GM12878 (cell line): ENCODE data around the gene SPOCD1. TPM values are rescaled to one million over a fixed set of nuclear protein-coding genes. Genes with fewer than 3 reads are reported as not detected.

Experiments used
- ATAC-seq: fragments of 200-7000 bp; cut with Tn5 transposase; 3 replicates; pipeline ENCODE4 v1.9.1; 2020; ENCODE audit warnings: mild to moderate bottlenecking, moderate library complexity
- BruUV-seq: library from RNA; stranded (reverse); fragments of 400-500 nt; replicated peaks from 2 replicates; lab custom pipeline; 2021; lab: Mats Ljungman, UMichigan
- CTCF ChIA-PET: fragments of 300-600 bp; sonication (Branson Sonifier 250); formaldehyde crosslinking; extraction: SDS; loops from one replicate; lab custom pipeline; 2021; ENCODE audit warnings: inconsistent platforms; lab: Yijun Ruan, JAX
- POLR2A ChIA-PET: fragments of 350-600 bp; formaldehyde crosslinking; extraction: SDS; loops from one replicate; lab custom pipeline; 2021; ENCODE audit warnings: inconsistent platforms; lab: Charles Lee
- RAD21 ChIA-PET: fragments of 300-600 bp; sonication (Branson Sonifier 250); formaldehyde crosslinking; loops from one replicate; lab custom pipeline; 2023; ENCODE audit warnings: antibody characterized with exemption; ENCODE audit not compliant: unreplicated experiment; lab: Charles Lee
- SMC1A ChIA-PET: fragments of 300-600 bp; sonication (Branson Sonifier 250); formaldehyde crosslinking; loops from one replicate; lab custom pipeline; 2023; ENCODE audit not compliant: unreplicated experiment, uncharacterized antibody; lab: Charles Lee
- DNase-seq: peaks from one replicate; pipeline ENCODE4 v3.0.0-alpha.2; 2011; ENCODE audit warnings: low read depth, low spot score
- FAIRE-seq: peaks from 3 replicates; lab custom pipeline; 2011; peaks lifted over from hg19 to GRCh38; lab: Jason Lieb, UNC
- H2AFZ ChIP-seq: 2 replicates; pipeline ENCODE4 v1.6.0; 2011; ENCODE audit warnings: low read depth, low read length, control low read depth; ENCODE audit not compliant: control insufficient read depth
- H3K27ac ChIP-seq: 2 replicates; pipeline ENCODE4 v1.5.1; 2011; ENCODE audit warnings: control low read depth; ENCODE audit not compliant: control insufficient read depth, insufficient read depth
- H3K27me3 ChIP-seq, 2 experiments: replicated peaks in 1 of 2; 2 replicates each; pipeline versions ENCODE4 v1.6.0 to v1.6.1; 2011; ENCODE audit warnings: low read length in 1 of 2; ENCODE audit not compliant: control insufficient read depth in 2 of 2, insufficient read depth in 2 of 2
- H3K36me3 ChIP-seq, 2 experiments: 2 replicates each; pipeline ENCODE4 v1.5.1; 2011; ENCODE audit warnings: low read length in 1 of 2; ENCODE audit not compliant: control insufficient read depth in 2 of 2, insufficient read depth in 2 of 2
- H3K4me1 ChIP-seq: 2 replicates; pipeline ENCODE4 v1.6.1; 2011; ENCODE audit warnings: mild to moderate bottlenecking, low read length, moderate library complexity, mixed read lengths; ENCODE audit not compliant: control insufficient read depth, insufficient read depth
- H3K4me2 ChIP-seq: 2 replicates; pipeline ENCODE4 v1.6.0; 2011; ENCODE audit warnings: control low read depth; ENCODE audit not compliant: control insufficient read depth, insufficient read depth
- H3K4me3 ChIP-seq: fragments of 200-600 bp; sonication (generic); 2 replicates; pipeline ENCODE4 v1.5.1; 2016
- H3K79me2 ChIP-seq: 2 replicates; pipeline ENCODE4 v1.6.0; 2011; ENCODE audit warnings: low read length; ENCODE audit not compliant: control insufficient read depth, insufficient read depth
- H3K9ac ChIP-seq: 2 replicates; pipeline ENCODE4 v1.8.0; 2011; ENCODE audit warnings: low read length, control low read depth, mixed read lengths; ENCODE audit not compliant: control insufficient read depth, insufficient read depth
- H3K9me3 ChIP-seq: replicated peaks from 3 replicates; pipeline ENCODE4 v1.5.1; 2011; ENCODE audit warnings: mild to moderate bottlenecking, low read length; ENCODE audit not compliant: control insufficient read depth, insufficient read depth
- H4K20me1 ChIP-seq: 2 replicates; pipeline ENCODE4 v1.6.0; 2011; ENCODE audit not compliant: control insufficient read depth, insufficient read depth
- BACH1 ChIP-seq: fragments of 450-650 bp; IDR thresholded peaks from 2 replicates; pipeline ENCODE4 v1.6.1; 2017; ENCODE audit warnings: mild to moderate bottlenecking, borderline replicate concordance
- CBX5 ChIP-seq: sonication (generic); IDR thresholded peaks from 2 replicates; pipeline ENCODE4 v1.6.1; 2016; ENCODE audit warnings: low read depth, moderate library complexity, mild to moderate bottlenecking, inconsistent platforms
- CREB1 ChIP-seq: IDR thresholded peaks from 2 replicates; pipeline ENCODE4 v1.6.1; 2012; ENCODE audit warnings: low read depth, mild to moderate bottlenecking, inconsistent platforms
- EGR1 ChIP-seq, 2 experiments: IDR thresholded peaks; 1 replicate in 1 of 2; 2 replicates in 1 of 2; pipeline ENCODE4 v1.6.1; 2011 to 2012; ENCODE audit warnings: low read depth in 2 of 2, low read length in 2 of 2, borderline replicate concordance in 1 of 2, mild to moderate bottlenecking in 1 of 2, moderate library complexity in 1 of 2
- GABPA ChIP-seq: IDR thresholded peaks from 2 replicates; pipeline ENCODE4 v1.6.1; 2014; ENCODE audit warnings: antibody characterized with exemption, low read depth, mild to moderate bottlenecking, inconsistent platforms
- IRF3 ChIP-seq: fragments of 450-650 bp; IDR thresholded peaks from 2 replicates; pipeline ENCODE4 v1.6.1; 2014; ENCODE audit warnings: mild to moderate bottlenecking
- MEF2A ChIP-seq: IDR thresholded peaks from 2 replicates; pipeline ENCODE4 v1.6.1; 2011; ENCODE audit warnings: low read depth, mild to moderate bottlenecking, low read length, moderate library complexity; ENCODE audit not compliant: insufficient read depth
- PAX8 ChIP-seq: fragments of 450-650 bp; IDR thresholded peaks from 2 replicates; pipeline ENCODE4 v1.6.1; 2017; ENCODE audit warnings: mild to moderate bottlenecking, moderate library complexity
- PKNOX1 ChIP-seq: fragments of 450-650 bp; IDR thresholded peaks from 2 replicates; pipeline ENCODE4 v1.6.1; 2016; ENCODE audit warnings: mild to moderate bottlenecking
- POLR2AphosphoS5 ChIP-seq: IDR thresholded peaks from 2 replicates; pipeline ENCODE4 v1.6.1; 2011; ENCODE audit warnings: mild to moderate bottlenecking, low read length, inconsistent platforms
- RBBP5 ChIP-seq: fragments of 200-600 bp; sonication (generic); conservative IDR thresholded peaks from 2 replicates; pipeline ENCODE4 v1.6.1; 2016
- TCF12 ChIP-seq: IDR thresholded peaks from 2 replicates; pipeline ENCODE4 v1.6.1; 2011; ENCODE audit warnings: low read depth, mild to moderate bottlenecking, low read length
- ZNF622 ChIP-seq: fragments of 450-650 bp; IDR thresholded peaks from 2 replicates; pipeline ENCODE4 v1.6.1; 2017; ENCODE audit warnings: mild to moderate bottlenecking, inconsistent platforms
- ZSCAN29 ChIP-seq: fragments of 450-650 bp; IDR thresholded peaks from 2 replicates; pipeline ENCODE4 v1.6.1; 2017; ENCODE audit warnings: mild to moderate bottlenecking, moderate library complexity
- WGBS: methylation state at CpG from one replicate; pipeline ENCODE4 v1.1.6; 2016; ENCODE audit warnings: low lambda C conversion rate; ENCODE audit not compliant: insufficient replicate concordance, insufficient coverage; ENCODE audit errors: missing lambda C conversion rate; 5-methylcytosine and 5-hydroxymethylcytosine counted together
- in situ Hi-C: fragments of 300-500 bp; cut with MboI; formaldehyde crosslinking; loops from 9 replicates; pipeline ENCODE4 v1.14.3; 2018; ENCODE audit warnings: mixed read lengths
- intact Hi-C: fragments of 100-400 bp; cut with micrococcal nuclease; formaldehyde crosslinking; loops from one replicate; pipeline ENCODE4 v1.14.2; 2022; ENCODE audit not compliant: unreplicated experiment
- polyA plus RNA-seq, 11 experiments: library from polyadenylated mRNA; depleted of rRNA in 4 of 11; unstranded in 6 of 11; stranded (reverse) in 5 of 11; fragments of >200 nt; fragmentation: Nextera tagmentation in 4 of 11; fragmentation: Illumina TruSeq in 1 of 11; extraction: Ambion mirVana in 4 of 11; extraction: Trizol in 1 of 11; gene quantifications; 1 replicate in 1 of 11; 2 replicates in 10 of 11; pipeline versions ENCODE4 v1.2.1 to v1.2.3, GENCODE V29; 2011 to 2016; ENCODE audit warnings: inconsistent platforms in 2 of 11, missing spikeins in 2 of 11, low read depth in 1 of 11
- total RNA-seq, 4 experiments: library from RNA; depleted of rRNA in 3 of 4; stranded (reverse); fragments of >200 nt in 3 of 4; fragmentation: Illumina TruSeq in 1 of 4; extraction: Trizol in 1 of 4; gene quantifications; 2 replicates each; pipeline versions ENCODE4 v1.2.1 to v1.2.3, GENCODE V29; 2013 to 2021
- TF ChIP-seq, protein P1 (sequence below): fragments of 150-350 bp; IDR thresholded peaks from 2 replicates; pipeline ENCODE4 v1.6.1; 2014; ENCODE audit warnings: mild to moderate bottlenecking, low read depth, low read length

The SPOCD1 gene
- total and polyA plus RNA-seq, 10 of the 15 experiments (the other 5 are each of a cell fraction or from before 2014, with no cell fraction given): 0.02 to 0.65 (median 0.13) TPM; not detected in 4

- DNase-seq: no peak
- RAD21 ChIA-PET: interaction anchor here (1.0 kb wide), 1 partner anchor 9 kb away, joined by 3 read pairs; no protein-coding TSS in a partner anchor
- no peak for TF ChIP-seq RBBP5
- TF ChIP-seq CREB1: no peak
- no peak for TF ChIP-seq PAX8
- no peak for TF ChIP-seq TCF12
- TF ChIP-seq GABPA: no peak
- TF ChIP-seq, all 136 proteins: peak for 0
- Histone ChIP-seq H3K27me3 (peaks cover 1 to 5% of the 10 kb centered on the region in 2 experiments; a peak in 2 of 4 replicates), H3K9me3 (no peaks in the 10 kb centered on the region), H4K20me1 (no peaks in the 10 kb centered on the region), H3K36me3 (no peaks in the 10 kb centered on the region), H3K4me3 (no peak overlapping the region), H3K27ac (no peak overlapping the region), H2AFZ (no peak overlapping the region), H3K4me2 (no peak overlapping the region), H3K9ac (no peak overlapping the region), H3K79me2 (no peaks in the 10 kb centered on the region), H3K4me1 (peaks cover 9% of the 10 kb centered on the region)
- ChIA-PET POLR2A (no interaction called here), CTCF (interaction anchor here (3.0 kb wide), 1 partner anchor 9 kb away, joined by 19 read pairs; no protein-coding TSS in a partner anchor), SMC1A (no interaction called here)
- in situ Hi-C loops (no loop called here), intact Hi-C loops (no loop called here)
- no peak for ATAC-seq
- WGBS: 14% methylated on average over 2 of the region's 2 CpGs
- no TSS peak for BruUV-seq
- FAIRE-seq: no peak
Measured at GRCh38 chr1:31780632-31781031, 35.2 kb downstream of the SPOCD1 start.

DNA sequence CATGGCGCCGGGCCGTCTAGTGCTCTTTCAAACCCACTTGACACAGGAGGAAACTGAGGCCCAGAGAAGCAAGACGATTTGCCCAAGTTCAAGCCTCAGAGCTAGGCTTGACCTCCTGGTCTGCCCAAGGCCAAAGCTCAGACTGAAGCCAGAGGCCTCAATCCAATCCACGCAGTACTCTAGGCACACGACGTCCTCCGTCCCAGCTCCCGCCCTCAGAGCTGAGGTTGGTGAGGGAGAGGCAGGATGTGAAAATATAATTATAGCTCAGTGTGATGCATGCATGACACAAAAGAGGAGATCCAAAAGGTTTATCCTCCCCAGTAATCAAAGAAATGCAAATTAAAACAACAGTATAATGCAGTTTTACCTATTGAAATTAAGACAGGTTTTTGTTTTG lies 36.1 kb downstream of the SPOCD1 start:
- H2AFZ ChIP-seq: no peak overlapping the region
- RAD21 ChIA-PET: interaction anchor here (1.0 kb wide), 1 partner anchor 10 kb away, joined by 3 read pairs; no protein-coding TSS in a partner anchor
- H4K20me1 ChIP-seq: no peaks in the 10 kb centered on the region
- intact Hi-C loops (no loop called here), in situ Hi-C loops (no loop called here)
- WGBS: 57% methylated on average over 9 of the region's 9 CpGs
- no peak overlapping the region for H3K4me2 ChIP-seq
- ATAC-seq (no peak), FAIRE-seq (no peak), DNase-seq (no peak)
- no peak overlapping the region for H3K4me3 ChIP-seq
- H3K27me3 ChIP-seq: peaks cover 3 to 8% of the 10 kb centered on the region in 2 experiments; a peak in 3 of 4 replicates
- no peak overlapping the region for H3K9ac ChIP-seq
- BruUV-seq: no TSS peak
- peaks cover 2% of the 10 kb centered on the region; the same call in 1 of the 2 replicates for H3K4me1 ChIP-seq
- H3K36me3 ChIP-seq: no peaks in the 10 kb centered on the region
- CTCF ChIA-PET: interaction anchor here (1.0 to 3.0 kb wide), 2 partner anchors 10 to 13 kb away, joined by 3 to 19 read pairs; no protein-coding TSS in a partner anchor
- SMC1A ChIA-PET: interaction anchor here (1.0 kb wide), 1 partner anchor 11 kb away, joined by 3 read pairs; no protein-coding TSS in a partner anchor
- H3K9me3 ChIP-seq: no peaks in the 10 kb centered on the region
- POLR2A ChIA-PET: interaction anchor here (0.5 kb wide), 1 partner anchor 17 kb away, joined by 7 read pairs; no protein-coding TSS in a partner anchor
- no peaks in the 10 kb centered on the region for H3K79me2 ChIP-seq
- no peak overlapping the region for H3K27ac ChIP-seq
- TF ChIP-seq IRF3 (no peak), ZNF622 (no peak), EGR1 (IDR thresholded peaks at IDR 0.05; ENCODE audit: borderline replicate concordance in 1 of 2, low read depth in 2 of 2, low read length in 2 of 2) (no peak), POLR2AphosphoS5 (no peak), MEF2A (no peak), ZSCAN29 (no peak), CREB1 (no peak), PKNOX1 (no peak), BACH1 (no peak), CBX5 (no peak)
- TF ChIP-seq, protein P1, sequence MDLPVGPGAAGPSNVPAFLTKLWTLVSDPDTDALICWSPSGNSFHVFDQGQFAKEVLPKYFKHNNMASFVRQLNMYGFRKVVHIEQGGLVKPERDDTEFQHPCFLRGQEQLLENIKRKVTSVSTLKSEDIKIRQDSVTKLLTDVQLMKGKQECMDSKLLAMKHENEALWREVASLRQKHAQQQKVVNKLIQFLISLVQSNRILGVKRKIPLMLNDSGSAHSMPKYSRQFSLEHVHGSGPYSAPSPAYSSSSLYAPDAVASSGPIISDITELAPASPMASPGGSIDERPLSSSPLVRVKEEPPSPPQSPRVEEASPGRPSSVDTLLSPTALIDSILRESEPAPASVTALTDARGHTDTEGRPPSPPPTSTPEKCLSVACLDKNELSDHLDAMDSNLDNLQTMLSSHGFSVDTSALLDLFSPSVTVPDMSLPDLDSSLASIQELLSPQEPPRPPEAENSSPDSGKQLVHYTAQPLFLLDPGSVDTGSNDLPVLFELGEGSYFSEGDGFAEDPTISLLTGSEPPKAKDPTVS: no peak
